NCI-H2196 (cell line): ENCODE results near the gene ADARB2.
"Not testable (repeated sequence)": the region's sequence is repeated elsewhere in the genome, so short reads cannot be mapped to it uniquely, and the experiment has no call there.

Source experiments
- DNase-seq: peaks from one replicate; lab custom pipeline; 2025; ENCODE audit not compliant: unreplicated experiment; lab: John Stamatoyannopoulos, UW

ADARB2 gene

GRCh38 chr10:1617376-1618317, 119.7 kb downstream of the ADARB2 start:
- not testable (repeated sequence) for DNase-seq

- not testable (repeated sequence) for DNase-seq
These were observed 120.6 kb downstream of the ADARB2 start for GRCh38 chr10:1616701-1617100.

GRCh38 chr10:1615186-1615954, 122.0 kb downstream of the ADARB2 start:
- no peak for DNase-seq

- no peak for DNase-seq
These were observed 123.8 kb downstream of the ADARB2 start for GRCh38 chr10:1613511-1613910.

- no peak for DNase-seq
These were observed 124.4 kb downstream of the ADARB2 start for GRCh38 chr10:1612908-1613307.

- no peak for DNase-seq
These were observed 125.3 kb downstream of the ADARB2 start for GRCh38 chr10:1611936-1612550.

GRCh38 chr10:1610986-1611770, 126.1 kb downstream of the ADARB2 start:
- no peak for DNase-seq

GRCh38 chr10:1609648-1609970, 127.7 kb downstream of the ADARB2 start:
- no peak for DNase-seq

GRCh38 chr10:1608851-1609647, 128.3 kb downstream of the ADARB2 start:
- DNase-seq = no peak

GRCh38 chr10:1608408-1608807, 128.9 kb downstream of the ADARB2 start:
- DNase-seq = no peak

- DNase-seq = no peak
These were observed 129.9 kb downstream of the ADARB2 start for GRCh38 chr10:1607466-1607865.

- DNase-seq = peak; percentile 3
These were observed 131.1 kb downstream of the ADARB2 start for GRCh38 chr10:1605999-1606940.

GRCh38 chr10:1605121-1605520, 132.2 kb downstream of the ADARB2 start:
- no peak for DNase-seq

GRCh38 chr10:1604246-1604645, 133.1 kb downstream of the ADARB2 start:
- DNase-seq = no peak

GRCh38 chr10:1603181-1603580, 134.1 kb downstream of the ADARB2 start:
- no peak for DNase-seq

- no peak for DNase-seq
These were observed 135.3 kb downstream of the ADARB2 start for GRCh38 chr10:1602037-1602484.

GRCh38 chr10:1601406-1601805, 135.9 kb downstream of the ADARB2 start:
- no peak for DNase-seq

- no peak for DNase-seq
These were observed 136.5 kb downstream of the ADARB2 start for GRCh38 chr10:1600861-1601260.
